ENCODE measurements around the gene DPH3.
"Not testable (repeated sequence)": the region's sequence is repeated elsewhere in the genome, so short reads cannot be mapped to it uniquely, and the experiment has no call there.

Gene DPH3

DNA sequence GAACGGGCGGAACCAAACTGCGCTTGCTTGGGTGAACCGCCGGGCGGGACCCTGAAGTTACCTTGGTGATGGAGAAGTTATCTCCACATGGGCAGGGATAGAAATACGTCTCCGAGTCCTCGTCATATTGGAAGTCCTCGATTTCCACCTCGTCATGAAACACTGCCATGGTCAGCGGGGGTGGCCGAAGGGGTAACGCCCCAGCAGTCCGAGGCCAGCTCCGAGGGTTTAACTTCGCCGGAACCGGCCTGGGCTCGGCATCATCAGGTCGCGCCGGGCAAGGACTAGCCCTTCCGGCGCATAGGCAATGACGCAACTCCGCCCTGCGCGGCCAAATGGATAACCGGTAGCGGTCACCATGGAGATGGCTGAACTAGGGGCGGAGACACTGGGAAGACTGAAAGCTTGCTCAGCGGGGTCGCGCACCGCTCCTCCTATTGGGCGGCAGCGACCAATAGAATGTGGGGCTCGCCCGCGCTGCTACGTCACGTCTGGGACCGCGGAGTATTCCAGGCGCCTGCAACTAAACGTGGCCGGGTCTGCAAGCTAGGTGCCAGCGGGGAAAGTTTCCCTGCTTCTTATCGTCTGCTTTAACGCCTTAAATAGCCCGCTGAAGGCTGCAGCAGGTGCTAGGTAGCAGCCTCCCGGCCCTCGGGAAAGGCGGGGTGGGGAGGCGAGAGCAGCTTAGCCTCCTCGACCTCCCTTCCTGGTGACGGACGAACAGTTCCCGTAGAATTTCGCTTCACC, at the start of gene DPH3, which contains the start of gene OXNAD1:
Gene DPH3, minus strand, starts transcription at position 236 of the 747 bp plus-strand sequence. Its CDS starts 67 bp downstream, at position 169.
Gene OXNAD1, plus strand, starts transcription at position 505 of the 747 bp plus-strand sequence. CDS start 5,741 bp downstream, outside the sequence.
- DNase-seq (ENCODE audit: low read depth): peak; percentile 99

DNA sequence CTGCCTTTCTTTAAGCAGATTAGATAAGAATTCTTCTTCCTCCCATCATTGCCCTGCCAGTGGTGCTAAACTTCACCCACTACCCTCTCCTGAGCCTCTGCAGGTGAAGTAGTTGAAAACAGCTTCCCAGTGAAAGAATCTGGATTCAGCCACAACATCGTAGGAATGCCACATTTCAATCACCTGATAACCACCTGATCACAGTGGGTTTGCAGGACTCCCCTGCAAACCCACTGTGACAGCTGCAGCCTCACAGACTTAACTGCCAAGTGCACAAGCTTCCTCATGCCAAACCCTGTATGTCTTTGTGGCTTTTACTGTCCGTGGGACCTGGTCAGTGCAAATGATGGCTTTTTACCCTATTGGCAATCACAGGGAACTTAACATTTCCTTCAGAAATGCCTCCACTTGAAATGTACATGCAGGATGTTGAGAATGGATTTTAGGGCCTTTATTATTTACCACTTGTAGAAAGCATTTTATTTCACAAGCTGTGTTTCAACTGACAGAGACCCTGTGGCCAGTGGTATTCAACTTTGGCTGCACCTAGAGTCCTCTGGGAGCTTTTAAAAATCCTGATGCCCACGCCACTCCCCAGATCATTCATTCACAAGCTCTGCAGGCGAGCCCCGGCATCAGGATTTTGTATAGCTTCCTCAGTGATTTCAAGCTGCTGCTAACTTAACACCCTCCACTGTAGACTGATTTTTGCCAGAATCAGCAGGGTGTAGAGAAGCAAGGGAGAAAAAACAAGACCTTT, 49.3 kb upstream of the DPH3 start:
- no peak for DNase-seq (ENCODE audit: low read depth)

DNA sequence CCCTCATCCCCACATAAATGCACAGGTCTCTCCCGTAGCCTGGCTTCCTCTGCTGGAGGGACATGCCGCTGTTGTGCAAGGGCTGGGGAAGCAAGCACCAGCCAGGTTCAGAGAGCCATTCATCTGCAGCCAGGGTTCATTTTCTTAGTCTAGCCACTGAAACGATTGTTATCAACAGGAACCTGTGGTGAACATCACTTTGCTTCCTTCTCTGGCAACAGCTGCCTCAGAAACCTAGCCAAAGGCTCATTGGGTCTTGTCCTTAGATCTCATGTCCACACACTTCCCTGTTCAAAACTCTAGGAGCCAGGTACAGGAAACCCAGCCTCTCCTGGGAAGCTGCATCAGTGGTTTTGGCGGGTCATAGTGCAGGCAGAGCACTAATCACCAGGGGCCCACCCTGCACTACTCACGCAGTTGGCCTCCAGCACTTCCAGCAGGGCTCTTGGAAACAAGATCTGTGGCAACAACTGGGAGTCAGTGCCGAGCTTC, 47.3 kb upstream of the DPH3 start:
- DNase-seq (ENCODE audit: low read depth): no peak

DNA sequence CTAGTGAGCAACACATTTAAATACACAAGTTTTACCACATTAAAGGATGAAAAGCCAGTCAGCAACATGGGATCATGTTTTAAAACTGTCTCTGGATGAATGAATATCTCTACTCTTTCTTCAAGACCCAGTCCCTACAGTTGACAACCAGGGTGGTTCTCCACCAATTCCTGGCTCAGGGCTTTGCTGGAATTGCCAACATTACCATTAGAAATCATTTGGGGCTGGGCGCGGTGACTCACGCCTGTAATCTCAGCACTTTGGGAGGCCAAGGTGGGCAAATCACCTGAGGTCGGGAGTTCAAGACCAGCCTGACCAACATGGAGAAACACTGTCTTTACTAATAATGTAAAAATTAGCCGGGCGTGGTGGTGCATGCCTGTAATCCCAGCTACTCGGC, 45.7 kb upstream of the DPH3 start:
- DNase-seq (ENCODE audit: low read depth): not testable (repeated sequence)

GRCh38 chr3:16309558-16309957, 44.8 kb upstream of the DPH3 start:
- DNase-seq (ENCODE audit: low read depth): peak; percentile 58

DNA sequence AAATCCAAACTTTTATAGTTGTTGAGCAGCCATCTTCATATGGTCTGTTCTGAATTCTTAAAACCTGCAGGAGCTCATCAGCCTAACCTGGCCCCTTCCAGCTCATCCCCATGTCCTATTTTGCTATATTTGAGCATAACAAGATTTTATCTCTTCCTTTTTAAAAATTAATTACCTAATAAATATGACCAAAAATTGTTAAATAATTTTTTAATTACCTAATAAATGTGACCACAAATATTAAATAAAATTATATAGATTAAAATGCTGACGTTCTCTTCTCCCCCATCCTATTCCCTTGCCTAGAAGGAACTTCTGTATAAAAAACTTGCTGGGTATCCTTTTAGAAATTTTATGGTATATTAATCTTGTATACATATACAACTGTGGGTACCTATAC, 44.0 kb upstream of the DPH3 start:
- DNase-seq (ENCODE audit: low read depth): no peak

DNA sequence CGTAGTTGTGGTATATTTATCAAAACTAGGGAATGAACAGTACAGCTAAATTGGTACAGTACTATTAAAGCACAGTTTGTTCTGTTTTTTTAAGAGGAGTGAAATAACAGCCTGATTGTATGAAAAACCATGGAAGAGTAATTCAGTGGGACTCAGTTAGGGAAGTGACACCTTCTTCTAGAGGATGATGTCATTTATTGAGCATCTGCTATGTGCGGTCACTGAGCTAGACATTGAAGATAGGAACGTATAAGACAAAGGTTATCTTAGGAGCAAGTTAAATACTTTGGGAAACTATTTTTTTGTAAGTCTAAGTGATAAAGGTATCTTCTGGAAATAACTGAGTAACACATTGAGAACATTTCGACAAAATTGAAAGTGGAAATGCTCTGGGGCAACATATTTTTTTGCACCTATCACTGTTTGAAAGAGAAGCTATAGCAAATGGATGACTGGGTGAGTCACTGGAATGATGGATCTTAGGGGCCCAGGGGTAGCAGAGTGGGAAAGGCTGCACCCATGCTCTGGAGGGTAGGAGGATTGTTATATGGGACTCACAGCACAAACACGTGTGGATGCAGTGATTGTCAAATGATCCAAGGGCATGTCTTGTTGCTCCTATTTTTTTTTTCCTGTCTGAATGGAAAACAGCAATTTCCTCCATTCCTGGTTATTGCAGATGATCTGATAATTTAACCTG, 43.2 kb upstream of the DPH3 start:
- no peak for DNase-seq (ENCODE audit: low read depth)

- DNase-seq (ENCODE audit: low read depth): peak; percentile 44
Observed at GRCh38 chr3:16305111-16305541, 40.4 kb upstream of the DPH3 start.

- DNase-seq (ENCODE audit: low read depth): no peak
Observed at GRCh38 chr3:16304061-16305010, 39.6 kb upstream of the DPH3 start.

- no peak for DNase-seq (ENCODE audit: low read depth)
Observed at GRCh38 chr3:16303037-16303575, 38.4 kb upstream of the DPH3 start.

DNA sequence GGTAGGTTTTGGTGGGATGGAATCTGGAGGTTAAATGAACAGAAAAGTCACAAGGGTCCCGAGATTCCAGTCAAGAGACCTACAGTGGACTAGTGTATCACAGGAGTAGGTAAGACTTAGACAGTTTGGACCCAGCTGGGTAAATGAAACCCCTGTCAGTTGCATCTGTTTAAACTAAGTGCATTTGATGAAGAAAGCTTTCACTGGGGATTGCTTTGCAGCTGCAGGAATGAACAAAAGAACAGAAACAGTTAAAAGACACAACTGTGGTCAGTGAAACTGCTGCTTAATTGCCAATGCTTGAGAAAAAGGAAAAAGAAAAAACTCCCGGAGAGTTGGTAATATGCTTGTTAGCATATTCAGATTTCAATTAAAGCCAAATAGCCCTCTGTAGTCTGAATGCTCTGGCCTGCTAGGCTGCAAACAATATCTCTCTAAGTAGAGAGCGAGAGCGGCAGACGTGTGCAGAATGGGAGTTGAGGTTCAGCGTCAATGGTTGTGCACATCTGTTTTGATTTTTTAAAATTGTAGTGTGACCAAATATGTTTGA, 37.4 kb upstream of the DPH3 start:
- DNase-seq (ENCODE audit: low read depth): no peak

GRCh38 chr3:16301507-16301906, 36.8 kb upstream of the DPH3 start:
- no peak for DNase-seq (ENCODE audit: low read depth)

DNA sequence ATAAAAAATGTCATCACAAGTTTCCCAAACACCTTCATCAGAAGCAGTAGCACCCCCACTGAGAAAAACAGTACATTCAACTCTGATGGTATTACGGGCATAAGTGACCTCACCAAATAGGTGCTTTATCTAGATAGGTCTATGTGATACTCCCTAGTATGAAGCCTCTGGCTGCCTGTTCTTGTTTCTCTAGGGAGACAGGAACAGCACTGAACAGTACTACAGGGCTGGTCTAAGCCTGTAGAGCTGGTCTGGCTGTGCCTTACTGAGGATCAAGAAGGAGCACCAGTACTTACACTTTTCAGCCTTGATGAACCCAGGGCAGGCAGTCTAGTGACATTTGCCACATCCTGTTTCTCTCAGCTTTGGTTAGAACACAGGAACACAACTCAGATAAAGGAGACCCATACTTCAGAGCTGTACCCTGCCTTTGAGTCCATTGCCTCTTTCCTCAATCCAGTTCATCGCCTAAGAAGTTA, 36.2 kb upstream of the DPH3 start:
- peak; percentile 24 for DNase-seq (ENCODE audit: low read depth)

- no peak for DNase-seq (ENCODE audit: low read depth)
Observed at GRCh38 chr3:16300307-16300706, 35.6 kb upstream of the DPH3 start.

- no peak for DNase-seq (ENCODE audit: low read depth)
Observed at GRCh38 chr3:16299746-16300145, 35.0 kb upstream of the DPH3 start.

DNA sequence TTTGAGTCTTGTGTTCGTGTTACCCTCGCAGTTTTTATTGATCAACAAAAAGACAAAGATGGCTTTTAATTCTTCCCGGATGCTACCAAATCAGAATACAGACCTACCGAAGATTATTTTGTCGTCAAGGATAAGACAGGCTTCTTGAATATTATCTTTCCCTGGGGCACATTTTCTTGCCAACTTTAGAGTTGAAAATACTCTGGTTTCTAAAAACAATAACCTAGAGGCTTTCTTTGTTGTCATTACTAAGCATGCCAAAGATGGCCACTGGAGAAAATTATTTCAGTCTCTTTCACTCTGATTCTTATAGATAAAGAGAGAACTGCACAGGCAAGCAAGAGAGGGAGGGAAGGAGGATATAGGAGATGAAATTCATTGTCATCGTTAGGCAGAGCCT, 34.1 kb upstream of the DPH3 start:
- DNase-seq (ENCODE audit: low read depth): no peak

DNA sequence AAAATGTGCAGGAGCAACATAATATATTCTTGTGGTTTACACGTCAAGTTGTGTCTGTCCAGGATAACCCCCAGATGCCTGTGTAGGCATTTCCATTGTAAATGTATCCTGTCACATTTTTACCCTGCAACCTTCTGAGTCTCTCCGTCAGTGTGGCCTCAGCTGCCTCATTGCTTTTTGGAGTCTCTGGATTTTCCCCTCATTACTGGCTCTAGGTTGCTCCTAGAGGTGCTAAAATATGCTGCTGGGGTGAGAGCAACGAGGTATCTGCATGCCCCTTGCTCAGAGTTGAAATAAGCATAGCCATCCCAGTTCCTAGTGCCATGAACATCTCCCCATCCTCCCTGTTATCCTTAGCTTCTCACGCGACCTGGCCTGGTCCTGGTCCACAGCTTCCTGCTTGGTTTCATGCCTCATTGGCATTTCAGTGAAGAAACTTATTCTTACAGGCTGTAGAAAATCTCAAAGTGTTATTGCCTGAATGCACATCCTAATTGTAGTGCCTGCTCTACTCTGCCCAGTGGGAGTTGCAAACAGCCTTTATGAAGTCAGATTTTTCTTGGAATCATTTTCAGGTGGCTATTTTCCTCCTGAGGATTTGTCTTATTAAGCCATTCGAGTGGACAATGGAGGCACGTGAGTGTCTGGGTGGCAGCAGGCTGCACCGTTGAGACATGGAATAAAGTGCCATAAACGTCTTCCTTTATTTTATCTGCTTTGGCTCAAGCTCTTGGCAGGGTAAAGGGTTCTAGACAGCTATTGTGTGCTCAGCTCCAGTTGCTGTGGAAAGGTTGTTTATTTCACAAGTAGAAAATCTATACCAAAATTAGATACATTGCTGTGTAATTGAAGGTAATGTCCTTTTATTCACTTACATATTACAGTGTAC, 33.5 kb upstream of the DPH3 start:
- no peak for DNase-seq (ENCODE audit: low read depth)

GRCh38 chr3:16295298-16295890, 30.7 kb upstream of the DPH3 start:
- no peak for DNase-seq (ENCODE audit: low read depth)

DNA sequence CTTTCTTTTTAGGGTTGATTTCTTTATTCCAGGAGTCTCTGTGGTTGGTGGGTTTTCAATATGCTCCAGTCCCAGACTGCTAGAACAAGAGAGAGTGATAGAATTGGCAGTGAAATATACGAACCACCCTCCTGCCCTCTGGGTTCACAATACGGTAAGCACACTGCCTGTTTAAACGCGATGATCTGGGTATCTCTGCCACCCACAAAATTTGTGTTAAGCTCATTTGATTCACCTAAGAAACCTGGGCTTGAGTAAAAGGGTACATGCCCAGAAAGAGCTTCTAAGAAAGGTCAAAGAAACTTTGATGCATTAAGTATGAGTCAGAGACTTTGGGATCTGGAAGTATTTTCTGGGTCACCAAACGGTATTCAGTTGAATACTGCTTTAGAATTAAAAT, 30.1 kb upstream of the DPH3 start:
- peak; percentile 35 for DNase-seq (ENCODE audit: low read depth)

Data from stimulated activated CD4-positive, alpha-beta T cell treated with anti-CD3 and anti-CD28 coated beads, Interleukin-2, amount 100 ng/mL, for 4 hours (primary cell).